Neural progenitor cell (in vitro differentiated cells): Measurements from ENCODE around the gene MAPRE2. TPM values are rescaled to one million over a fixed set of nuclear protein-coding genes. Genes with fewer than 3 reads are reported as not detected.

Experiments used
- DNase-seq: peaks from one replicate; pipeline ENCODE4 v3.0.0-alpha.2; 2016; ENCODE audit warnings: low spot score
- H2AFZ ChIP-seq: fragments of 200-600 bp; sonication (generic); replicated peaks from 2 replicates; pipeline ENCODE4 v1.6.1; 2016; ENCODE audit warnings: antibody characterized with exemption
- H3F3A ChIP-seq: fragments of 200-600 bp; sonication (generic); 2 replicates; pipeline ENCODE4 v1.6.1; 2016; ENCODE audit warnings: antibody characterized with exemption, low read depth
- H3K27ac ChIP-seq: fragments of 200-600 bp; sonication (generic); 2 replicates; pipeline ENCODE4 v1.5.1; 2016; ENCODE audit warnings: mild to moderate bottlenecking
- H3K27me3 ChIP-seq: fragments of 200-600 bp; sonication (generic); 2 replicates; pipeline ENCODE4 v1.6.1; 2016; ENCODE audit warnings: mild to moderate bottlenecking, moderate library complexity
- H3K36me3 ChIP-seq: fragments of 200-600 bp; sonication (generic); 2 replicates; pipeline ENCODE4 v1.5.1; 2016
- H3K4me1 ChIP-seq: fragments of 200-600 bp; sonication (generic); 2 replicates; pipeline ENCODE4 v1.6.1; 2016; ENCODE audit warnings: mixed run types
- H3K4me2 ChIP-seq: fragments of 200-600 bp; sonication (generic); 2 replicates; pipeline ENCODE4 v1.6.1; 2016
- H3K4me3 ChIP-seq: fragments of 200-600 bp; sonication (generic); 2 replicates; pipeline ENCODE4 v1.5.1; 2016
- H3K79me2 ChIP-seq: fragments of 200-600 bp; sonication (generic); 2 replicates; pipeline ENCODE4 v1.6.1; 2016; ENCODE audit warnings: low read depth
- H3K9ac ChIP-seq: fragments of 200-600 bp; sonication (generic); 2 replicates; pipeline ENCODE4 v1.6.1; 2016
- H3K9me3 ChIP-seq: fragments of 200-600 bp; sonication (generic); 2 replicates; pipeline ENCODE4 v1.5.1; 2016; ENCODE audit warnings: low read depth
- H4K20me1 ChIP-seq: fragments of 200-600 bp; sonication (generic); 2 replicates; pipeline ENCODE4 v1.6.1; 2016; ENCODE audit warnings: low read depth
- H3K27ac Mint-ChIP-seq: 3 replicates; pipeline ENCODE4 v1.8.0; 2021; ENCODE audit warnings: mixed read lengths
- H3K27me3 Mint-ChIP-seq: 2 replicates; pipeline ENCODE4 v1.8.0; 2022; ENCODE audit warnings: low read depth, mild to moderate bottlenecking, inconsistent platforms, moderate library complexity, mixed read lengths; ENCODE audit not compliant: insufficient read depth
- H3K36me3 Mint-ChIP-seq: 3 replicates; pipeline ENCODE4 v1.8.0; 2021; ENCODE audit warnings: mixed read lengths
- H3K4me1 Mint-ChIP-seq: 3 replicates; pipeline ENCODE4 v1.8.0; 2021; ENCODE audit warnings: mixed read lengths
- H3K4me3 Mint-ChIP-seq: 3 replicates; pipeline ENCODE4 v1.8.0; 2021; ENCODE audit warnings: mild to moderate bottlenecking, moderate library complexity, mixed read lengths
- H3K9me3 Mint-ChIP-seq: 3 replicates; pipeline ENCODE4 v1.8.0; 2020; ENCODE audit warnings: mixed read lengths
- EZH2 ChIP-seq: fragments of 200-600 bp; sonication (generic); IDR thresholded peaks from 2 replicates; pipeline ENCODE4 v1.6.1; 2017; ENCODE audit warnings: antibody characterized with exemption, mild to moderate bottlenecking, moderate library complexity
- EZH2phosphoT487 ChIP-seq: fragments of 200-600 bp; sonication (generic); IDR thresholded peaks from 2 replicates; pipeline ENCODE4 v1.6.1; 2017; ENCODE audit warnings: antibody characterized with exemption
- total RNA-seq: library from RNA; depleted of rRNA; stranded (reverse); fragments of >200 nt; gene quantifications from 2 replicates; pipeline ENCODE4 v1.2.3, GENCODE V29; 2015; ENCODE audit warnings: low replicate concordance
- TF ChIP-seq, protein P1 (sequence below): fragments of 200-600 bp; sonication (generic); IDR thresholded peaks from 2 replicates; pipeline ENCODE4 v1.5.1; 2017; ENCODE audit warnings: antibody characterized with exemption, mild to moderate bottlenecking

MAPRE2 gene
- total RNA-seq, 1 donor from 2014 or later, result 34.6 TPM

DNA sequence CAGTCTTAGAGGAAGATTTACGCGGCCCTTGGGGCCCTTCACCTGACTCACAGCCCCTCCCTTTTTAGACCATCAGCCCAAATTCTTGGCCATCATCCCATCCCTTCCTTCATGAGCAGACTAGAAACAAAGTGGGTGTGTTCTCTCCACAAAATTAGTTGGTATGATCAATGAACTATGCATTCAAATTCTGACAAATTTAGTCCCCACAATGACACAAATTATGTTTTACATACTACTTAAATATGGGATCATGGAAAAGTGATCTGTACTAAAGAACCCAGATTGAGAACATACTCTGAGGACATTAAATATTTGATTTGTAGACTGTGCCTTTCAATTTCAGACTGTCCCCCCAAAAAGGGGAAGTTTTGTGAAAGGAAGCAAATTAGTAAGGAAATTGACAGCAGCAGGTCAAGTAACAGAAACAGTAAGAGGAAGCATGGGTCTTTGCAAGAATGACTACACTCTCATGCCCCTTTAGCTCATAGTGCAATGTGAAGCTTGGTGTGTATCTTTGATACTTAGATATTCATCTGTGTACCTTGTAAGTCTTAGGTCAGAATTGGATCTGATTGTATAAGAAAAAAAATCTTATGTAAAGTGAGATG is 2.2 kb upstream of the MAPRE2 start:
- H3K4me2 ChIP-seq, result no peak overlapping the region
- Mint-ChIP-seq H3K4me1 (peaks cover 31% of the 10 kb centered on the region), H3K36me3 (no peaks in the 10 kb centered on the region), H3K27ac (no peak overlapping the region), H3K4me3 (no peak overlapping the region), H3K27me3 (peaks cover 2% of the 10 kb centered on the region), H3K9me3 (no peaks in the 10 kb centered on the region)
- H3K9me3 ChIP-seq, result no peaks in the 10 kb centered on the region
- no peak overlapping the region for H3K27ac ChIP-seq
- no peaks in the 10 kb centered on the region for H3K36me3 ChIP-seq
- H3K9ac ChIP-seq, result no peak overlapping the region
- peaks cover 24% of the 10 kb centered on the region for H3K79me2 ChIP-seq
- peaks cover 10% of the 10 kb centered on the region for H4K20me1 ChIP-seq
- no peak overlapping the region for H2AFZ ChIP-seq
- no peak overlapping the region for H3K4me3 ChIP-seq
- no peaks in the 10 kb centered on the region for H3K27me3 ChIP-seq
- H3K4me1 ChIP-seq, result peaks cover 24% of the 10 kb centered on the region
- peaks cover 14% of the 10 kb centered on the region for H3F3A ChIP-seq
- no peak for DNase-seq
- no peak for TF ChIP-seq EZH2phosphoT487
- TF ChIP-seq, protein P1, sequence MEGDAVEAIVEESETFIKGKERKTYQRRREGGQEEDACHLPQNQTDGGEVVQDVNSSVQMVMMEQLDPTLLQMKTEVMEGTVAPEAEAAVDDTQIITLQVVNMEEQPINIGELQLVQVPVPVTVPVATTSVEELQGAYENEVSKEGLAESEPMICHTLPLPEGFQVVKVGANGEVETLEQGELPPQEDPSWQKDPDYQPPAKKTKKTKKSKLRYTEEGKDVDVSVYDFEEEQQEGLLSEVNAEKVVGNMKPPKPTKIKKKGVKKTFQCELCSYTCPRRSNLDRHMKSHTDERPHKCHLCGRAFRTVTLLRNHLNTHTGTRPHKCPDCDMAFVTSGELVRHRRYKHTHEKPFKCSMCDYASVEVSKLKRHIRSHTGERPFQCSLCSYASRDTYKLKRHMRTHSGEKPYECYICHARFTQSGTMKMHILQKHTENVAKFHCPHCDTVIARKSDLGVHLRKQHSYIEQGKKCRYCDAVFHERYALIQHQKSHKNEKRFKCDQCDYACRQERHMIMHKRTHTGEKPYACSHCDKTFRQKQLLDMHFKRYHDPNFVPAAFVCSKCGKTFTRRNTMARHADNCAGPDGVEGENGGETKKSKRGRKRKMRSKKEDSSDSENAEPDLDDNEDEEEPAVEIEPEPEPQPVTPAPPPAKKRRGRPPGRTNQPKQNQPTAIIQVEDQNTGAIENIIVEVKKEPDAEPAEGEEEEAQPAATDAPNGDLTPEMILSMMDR, result no peak
- no peak for TF ChIP-seq EZH2

DNA sequence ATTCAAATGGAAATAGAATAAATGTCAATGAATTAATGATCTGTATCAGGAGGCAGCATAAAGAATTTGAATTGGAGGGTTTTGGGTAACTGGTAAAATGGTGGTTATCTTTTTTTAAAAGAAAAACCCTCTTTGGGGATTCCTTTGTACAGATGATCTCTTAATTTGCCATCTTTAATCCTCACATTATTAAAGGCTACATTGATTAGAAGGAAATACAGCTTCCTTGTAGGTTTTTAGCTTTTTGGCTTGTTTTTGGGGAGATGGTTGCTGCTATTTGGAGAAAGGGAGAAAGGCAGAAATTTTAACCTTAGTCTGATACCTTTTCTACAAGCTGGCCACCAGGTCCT is 600 bp upstream of the MAPRE2 start:
- H3K27ac Mint-ChIP-seq, result peak overlapping the region; percentile 31
- H3K9me3 Mint-ChIP-seq, result no peaks in the 10 kb centered on the region
- peaks cover 36% of the 10 kb centered on the region for H3K4me1 ChIP-seq
- H3K36me3 ChIP-seq, result no peaks in the 10 kb centered on the region
- peaks cover 11% of the 10 kb centered on the region for H4K20me1 ChIP-seq
- peak overlapping the region; percentile 96 for H3K4me3 Mint-ChIP-seq
- H3K27ac ChIP-seq, result peak overlapping the region; percentile 23
- no peak overlapping the region for H3K9ac ChIP-seq
- peaks cover 14% of the 10 kb centered on the region for H3F3A ChIP-seq
- H3K79me2 ChIP-seq, result peaks cover 40% of the 10 kb centered on the region
- H3K27me3 Mint-ChIP-seq, result peaks cover 4% of the 10 kb centered on the region
- H3K4me3 ChIP-seq, result peak overlapping the region; percentile 66
- no peaks in the 10 kb centered on the region for H3K27me3 ChIP-seq
- TF ChIP-seq, protein P1, result no peak
- TF ChIP-seq EZH2 (no peak), EZH2phosphoT487 (no peak)
- DNase-seq, result no peak
- peak overlapping the region; percentile 90 for H3K4me2 ChIP-seq
- no peaks in the 10 kb centered on the region for H3K36me3 Mint-ChIP-seq
- peaks cover 45% of the 10 kb centered on the region for H3K4me1 Mint-ChIP-seq
- H2AFZ ChIP-seq, result peak overlapping the region; percentile 35
- H3K9me3 ChIP-seq, result no peaks in the 10 kb centered on the region

DNA sequence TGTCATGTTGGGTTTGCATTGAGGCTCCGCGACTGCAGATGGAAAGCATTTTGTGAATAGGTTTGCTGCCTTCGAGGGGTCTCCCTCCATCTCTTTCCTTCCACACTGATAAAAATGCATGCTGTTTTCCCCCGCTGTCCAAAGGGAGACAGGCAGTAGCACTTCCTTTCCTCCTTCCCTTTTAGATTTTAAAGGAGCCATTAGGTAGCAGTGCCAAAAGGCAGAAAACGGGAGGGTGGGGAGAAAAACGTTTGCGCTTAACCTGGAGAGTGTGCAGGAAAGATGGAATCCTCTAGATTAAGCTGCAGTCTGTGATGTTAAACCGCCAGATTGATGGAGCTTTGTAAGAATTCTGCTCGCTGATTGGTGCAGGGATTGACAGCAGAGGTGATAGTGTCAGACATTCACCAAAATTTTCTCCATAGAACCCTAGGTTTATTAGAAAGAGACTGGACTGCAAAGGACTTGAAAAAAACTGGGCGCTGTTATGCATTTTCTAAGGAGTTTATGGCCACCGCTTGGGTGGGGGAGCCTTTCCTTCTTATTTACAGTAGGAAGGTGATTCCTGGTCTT is 688 bp downstream of the MAPRE2 start:
- H3K36me3 Mint-ChIP-seq, result no peaks in the 10 kb centered on the region
- H3K79me2 ChIP-seq, result peaks cover 50% of the 10 kb centered on the region
- H3K27me3 Mint-ChIP-seq, result peaks cover 4% of the 10 kb centered on the region
- no peaks in the 10 kb centered on the region for H3K9me3 Mint-ChIP-seq
- peaks cover 44% of the 10 kb centered on the region for H3K4me1 ChIP-seq
- TF ChIP-seq EZH2 (peak; percentile 23), EZH2phosphoT487 (no peak)
- peaks cover 17% of the 10 kb centered on the region for H4K20me1 ChIP-seq
- peak overlapping the region; percentile 66 for H3K4me3 ChIP-seq
- no peaks in the 10 kb centered on the region for H3K36me3 ChIP-seq
- H3K27ac Mint-ChIP-seq, result peak overlapping the region; percentile 87
- peaks cover 14% of the 10 kb centered on the region for H3F3A ChIP-seq
- peak overlapping the region; percentile 96 for H3K4me3 Mint-ChIP-seq
- DNase-seq, result peak; percentile 36
- H2AFZ ChIP-seq, result peak overlapping the region; percentile 86
- no peaks in the 10 kb centered on the region for H3K9me3 ChIP-seq
- no peak overlapping the region for H3K27ac ChIP-seq
- peak overlapping the region; percentile 47 for H3K9ac ChIP-seq
- no peaks in the 10 kb centered on the region for H3K27me3 ChIP-seq
- H3K4me1 Mint-ChIP-seq, result peaks cover 53% of the 10 kb centered on the region
- H3K4me2 ChIP-seq, result peak overlapping the region; percentile 90
